Measurements from ENCODE around the gene DDN.

DNA sequence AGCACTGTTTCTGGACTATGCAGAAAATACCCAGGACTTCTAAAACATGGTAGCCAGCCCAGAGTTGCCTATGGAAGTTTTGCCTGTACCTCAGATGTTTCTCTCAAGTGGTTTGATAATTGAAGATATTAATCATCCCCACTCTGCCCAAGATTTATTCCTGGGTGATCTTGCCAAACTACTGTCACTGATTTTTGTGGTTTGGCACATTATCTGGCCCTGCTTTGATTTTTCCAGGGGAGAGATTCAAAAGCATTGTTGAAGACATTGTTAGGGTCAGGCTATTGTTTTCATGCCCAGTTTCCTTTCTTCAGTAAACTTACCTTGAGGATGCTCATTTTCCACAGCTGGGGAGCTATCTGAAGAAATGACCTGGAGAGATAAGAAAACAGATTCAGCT is 13.6 kb upstream of the DDN start:
- TF ChIP-seq, protein P1, sequence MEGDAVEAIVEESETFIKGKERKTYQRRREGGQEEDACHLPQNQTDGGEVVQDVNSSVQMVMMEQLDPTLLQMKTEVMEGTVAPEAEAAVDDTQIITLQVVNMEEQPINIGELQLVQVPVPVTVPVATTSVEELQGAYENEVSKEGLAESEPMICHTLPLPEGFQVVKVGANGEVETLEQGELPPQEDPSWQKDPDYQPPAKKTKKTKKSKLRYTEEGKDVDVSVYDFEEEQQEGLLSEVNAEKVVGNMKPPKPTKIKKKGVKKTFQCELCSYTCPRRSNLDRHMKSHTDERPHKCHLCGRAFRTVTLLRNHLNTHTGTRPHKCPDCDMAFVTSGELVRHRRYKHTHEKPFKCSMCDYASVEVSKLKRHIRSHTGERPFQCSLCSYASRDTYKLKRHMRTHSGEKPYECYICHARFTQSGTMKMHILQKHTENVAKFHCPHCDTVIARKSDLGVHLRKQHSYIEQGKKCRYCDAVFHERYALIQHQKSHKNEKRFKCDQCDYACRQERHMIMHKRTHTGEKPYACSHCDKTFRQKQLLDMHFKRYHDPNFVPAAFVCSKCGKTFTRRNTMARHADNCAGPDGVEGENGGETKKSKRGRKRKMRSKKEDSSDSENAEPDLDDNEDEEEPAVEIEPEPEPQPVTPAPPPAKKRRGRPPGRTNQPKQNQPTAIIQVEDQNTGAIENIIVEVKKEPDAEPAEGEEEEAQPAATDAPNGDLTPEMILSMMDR (IDR thresholded peaks at IDR 0.05) = no peak
- TF ChIP-seq POLR2A (IDR thresholded peaks at IDR 0.05; ENCODE audit: low read depth) = no peak
- TF ChIP-seq POLR2AphosphoS5 (IDR thresholded peaks at IDR 0.05) = no peak
